GM21576 (cell line): Measurements from ENCODE around the gene SMIM29.

Source experiments
- ATAC-seq: cut with Tn5 transposase; IDR thresholded peaks from one replicate; pipeline ENCODE4 v1.9.1; 2021; ENCODE audit warnings: mild to moderate bottlenecking, moderate library complexity; ENCODE audit not compliant: unreplicated experiment

Gene SMIM29

DNA sequence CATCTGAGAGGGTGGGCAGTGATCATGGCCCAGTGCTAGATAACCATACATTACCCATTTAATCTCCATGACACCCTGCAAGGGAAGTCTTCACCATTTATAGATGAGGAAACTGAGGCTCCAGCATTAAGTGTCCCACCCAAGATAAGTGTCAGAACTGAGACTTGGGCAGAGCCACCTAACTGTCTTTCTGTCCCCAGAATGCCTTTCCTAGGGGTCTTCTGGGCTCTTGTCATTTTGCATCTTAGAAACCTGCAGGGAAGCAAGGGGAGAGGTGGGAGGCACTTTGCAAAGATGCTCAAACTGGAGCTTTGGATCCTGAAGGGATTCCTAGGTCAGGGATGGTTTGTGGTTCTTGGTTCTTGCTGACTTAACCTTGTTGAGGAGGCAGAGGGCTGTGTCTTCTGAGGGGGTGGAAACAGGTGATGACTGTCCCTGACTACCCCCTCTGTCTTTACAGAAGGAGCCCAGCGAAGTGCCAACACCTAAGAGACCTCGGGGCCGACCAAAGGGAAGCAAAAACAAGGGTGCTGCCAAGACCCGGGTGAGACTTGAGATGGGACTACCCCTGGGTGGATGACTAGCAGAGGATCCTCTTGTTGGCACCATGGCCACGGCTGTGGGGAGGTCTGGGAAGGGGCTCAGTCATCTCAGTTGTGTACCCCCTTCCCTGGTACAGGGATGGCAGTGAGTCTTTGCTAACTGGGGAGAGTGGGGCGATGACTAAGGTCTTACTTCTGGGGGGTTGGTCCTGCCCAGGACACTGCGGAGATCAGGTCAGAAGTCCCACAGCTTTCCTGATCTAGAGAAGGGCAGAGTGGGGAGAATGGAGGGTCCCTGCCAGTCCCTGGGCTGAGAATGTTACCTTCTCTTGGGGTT is 6.3 kb downstream of the SMIM29 start:
- ATAC-seq, result no peak

DNA sequence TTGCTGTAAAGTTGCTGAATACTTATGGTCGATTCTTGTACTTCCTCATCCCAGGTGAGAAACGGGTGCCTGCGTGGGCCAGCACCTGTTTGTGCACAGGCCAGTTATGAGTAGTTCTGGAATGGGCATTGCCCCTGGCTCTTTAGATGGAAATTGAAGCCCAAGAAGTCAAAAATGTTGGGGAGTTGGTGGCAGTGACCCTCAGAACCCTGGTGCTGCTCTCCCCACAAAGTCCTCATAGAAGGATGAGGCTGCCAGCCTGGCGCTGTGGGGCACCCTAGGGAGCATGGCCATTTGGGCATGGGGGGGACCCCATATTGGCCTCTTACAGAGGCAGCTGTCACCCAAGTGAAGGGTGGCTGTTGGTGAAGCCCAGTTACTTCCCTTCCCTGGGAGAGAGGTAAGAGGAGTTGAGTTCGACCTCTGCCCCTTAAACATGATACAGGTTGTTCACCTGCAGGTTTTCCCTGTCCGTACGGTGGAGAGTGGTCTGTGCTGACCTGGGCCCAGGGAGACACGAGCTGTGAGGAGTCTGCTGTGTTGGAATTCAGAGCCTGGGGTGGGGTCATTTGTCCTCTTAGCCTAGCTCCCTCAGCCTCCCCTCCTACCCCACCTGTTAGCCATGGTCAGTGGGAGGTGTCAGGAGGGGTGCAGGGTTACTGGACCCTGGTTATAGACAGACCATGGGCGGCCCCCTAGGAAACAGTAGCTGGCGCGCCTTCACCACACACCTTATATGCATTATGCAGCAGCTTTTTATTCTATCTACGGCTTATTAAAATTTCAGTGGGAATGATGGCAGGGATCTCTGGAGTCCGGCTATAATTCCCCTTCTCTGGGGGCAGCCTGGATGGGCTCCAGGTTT is 7.2 kb downstream of the SMIM29 start:
- ATAC-seq, result no peak

DNA sequence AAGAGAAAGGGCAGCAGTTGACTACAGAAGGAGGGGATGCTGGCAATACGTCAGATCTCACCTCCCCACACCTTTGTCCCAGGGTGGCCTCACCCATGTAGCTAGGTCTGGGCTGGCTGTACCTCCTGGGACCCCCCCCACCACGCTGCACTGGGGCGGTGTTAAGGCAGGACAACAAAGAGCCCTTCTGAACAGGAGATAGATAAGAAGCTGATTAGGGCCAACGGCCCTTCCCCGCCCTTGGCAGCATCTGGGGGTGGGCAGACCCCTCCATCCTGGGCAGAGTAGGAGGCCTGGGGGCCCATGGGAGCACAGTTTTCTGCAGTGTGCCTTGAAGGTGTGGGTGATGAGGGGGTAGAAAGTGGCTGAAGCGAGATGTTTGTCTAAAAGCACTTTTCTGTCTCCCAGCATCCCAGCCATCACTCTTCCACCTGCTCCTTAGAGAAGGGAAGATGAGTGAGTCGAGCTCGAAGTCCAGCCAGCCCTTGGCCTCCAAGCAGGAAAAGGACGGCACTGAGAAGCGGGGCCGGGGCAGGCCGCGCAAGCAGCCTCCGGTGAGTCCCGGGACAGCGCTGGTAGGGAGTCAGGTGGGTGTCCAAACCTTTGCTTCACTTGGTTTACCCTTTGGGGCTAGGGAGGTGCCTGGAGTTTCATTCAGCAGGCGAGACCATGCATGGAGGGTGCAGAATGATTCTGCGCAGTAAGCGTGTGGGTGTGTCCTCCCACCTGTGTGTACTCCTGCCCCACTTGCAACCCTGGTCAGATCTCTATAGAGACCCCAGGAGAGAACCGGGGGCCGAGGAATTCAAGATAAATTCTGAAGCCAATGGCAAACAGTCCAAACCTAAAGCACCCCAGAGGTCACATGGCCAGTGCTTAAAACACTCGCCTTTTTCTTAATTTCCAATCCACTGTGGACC is 8.2 kb downstream of the SMIM29 start:
- ATAC-seq, result no peak

DNA sequence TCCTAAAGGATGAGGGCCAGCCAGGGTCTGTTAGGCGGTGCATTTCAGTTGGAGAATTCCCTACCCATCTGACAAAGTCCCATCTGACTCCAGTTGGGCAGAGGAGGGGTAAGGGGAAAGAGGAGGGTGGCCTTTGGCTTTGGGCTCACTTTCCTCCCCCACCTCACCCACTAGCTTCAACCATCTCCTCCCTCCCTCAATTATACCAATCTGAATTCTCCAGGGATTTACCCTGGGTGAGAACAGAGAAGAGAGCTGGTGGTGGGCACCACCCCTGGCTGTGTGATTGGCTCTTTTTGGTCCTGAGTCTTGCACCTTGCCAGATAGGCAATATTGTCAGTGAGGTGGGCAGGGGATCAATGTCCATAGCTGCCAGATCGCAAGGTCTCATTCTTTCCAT is 8.9 kb downstream of the SMIM29 start:
- ATAC-seq, result no peak

DNA sequence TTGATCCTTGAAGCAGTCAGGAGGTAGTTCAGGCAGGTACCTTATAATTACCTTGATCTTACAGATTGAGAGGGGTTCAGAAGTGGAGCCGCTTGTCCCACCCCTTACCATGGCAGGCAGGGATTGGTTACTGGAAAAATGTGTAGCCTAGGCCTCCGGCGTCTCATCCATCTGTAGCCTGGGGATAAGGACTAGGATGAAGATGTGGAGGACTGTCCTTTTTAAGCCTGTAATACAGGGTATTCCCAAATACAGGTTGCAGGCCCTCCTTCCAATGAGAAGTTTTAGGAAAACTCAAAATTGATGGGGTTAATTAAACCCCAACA is 9.3 kb downstream of the SMIM29 start:
- ATAC-seq, result no peak

DNA sequence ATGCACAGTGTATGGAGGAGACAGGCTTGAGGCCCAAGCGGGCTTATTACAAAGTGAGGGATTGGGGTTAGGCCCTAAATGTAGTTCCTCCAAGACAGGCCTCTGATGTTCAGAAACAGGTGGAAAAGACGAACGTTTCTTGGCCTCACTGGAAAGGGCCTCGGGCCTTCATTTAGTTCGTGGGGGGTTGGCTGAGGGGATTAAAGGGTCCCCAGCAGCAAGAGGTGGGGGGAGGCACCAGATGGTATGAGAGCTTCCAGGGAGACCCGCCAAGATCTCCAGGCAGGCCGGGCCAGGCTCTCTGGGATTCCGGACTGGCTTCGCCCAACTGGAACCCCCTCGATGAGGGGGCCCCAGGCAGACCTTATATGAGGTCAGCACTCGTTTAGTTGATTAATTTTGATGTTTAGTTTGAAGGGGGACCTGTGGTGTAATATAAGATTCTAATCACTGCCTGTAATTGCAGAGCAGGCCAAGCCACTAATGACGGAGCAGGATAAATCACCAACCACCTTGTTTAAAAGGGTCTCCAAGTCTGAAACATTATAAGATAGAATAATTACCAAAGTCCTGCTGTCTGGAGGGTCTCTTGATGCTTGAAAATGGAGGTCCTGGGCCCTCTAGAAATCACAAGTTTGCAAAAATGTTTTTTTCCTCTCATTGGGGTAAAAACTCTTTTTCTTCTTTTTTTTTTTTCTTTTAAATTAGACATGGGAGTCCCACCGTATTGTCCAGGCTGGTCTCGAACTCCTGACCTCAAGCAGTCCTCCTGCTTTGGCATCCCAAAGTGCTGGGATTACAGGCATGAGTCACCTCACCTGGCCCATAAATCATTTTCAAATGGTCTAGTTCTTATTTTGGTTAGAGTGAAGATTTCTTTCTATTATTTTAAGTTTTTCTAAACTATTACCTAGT is 10.0 kb downstream of the SMIM29 start:
- ATAC-seq, result no peak

DNA sequence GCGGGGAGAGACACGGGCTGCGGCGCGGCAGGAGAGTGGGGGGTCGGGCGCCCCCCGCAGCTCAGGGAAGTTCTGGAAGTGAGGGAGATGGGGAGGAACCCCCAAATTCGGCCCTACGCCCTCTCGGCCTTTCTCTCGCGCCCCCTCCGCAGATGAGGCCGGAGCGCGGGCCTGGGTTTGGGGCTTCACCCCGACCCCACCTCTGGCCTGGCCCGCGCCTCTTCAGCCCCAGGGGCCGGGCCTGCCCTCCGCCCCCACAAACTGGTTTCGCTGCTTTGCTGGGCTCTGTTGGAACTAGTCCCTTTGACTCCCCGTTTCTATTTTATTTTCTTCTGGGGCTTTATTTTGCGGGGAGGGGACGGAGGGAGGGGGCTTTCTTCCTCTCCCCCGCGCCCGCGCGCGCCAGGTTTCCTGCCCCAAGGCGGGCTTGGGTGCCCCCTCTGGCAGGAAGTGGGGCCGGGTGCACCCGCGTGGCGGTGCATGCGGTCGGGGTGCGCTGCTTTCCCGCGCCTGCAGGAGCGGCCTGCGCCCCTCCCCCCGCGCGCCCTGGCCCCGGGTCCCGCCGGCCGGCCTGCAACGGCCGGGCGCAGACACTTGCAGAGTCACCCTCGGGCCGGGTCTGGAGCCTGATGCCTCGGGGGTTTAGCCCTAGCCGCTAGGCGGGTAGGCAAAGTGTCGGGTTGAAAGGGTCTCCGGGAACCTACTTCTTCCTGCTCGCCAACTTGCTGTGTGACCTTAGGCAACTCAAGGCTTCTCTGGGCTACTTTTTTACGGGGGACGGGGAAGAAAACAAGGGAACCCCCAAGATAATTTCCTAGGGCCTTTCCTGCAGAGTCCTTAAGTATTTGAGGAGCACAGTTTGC is 10.9 kb downstream of the SMIM29 start:
- ATAC-seq, result no peak

GRCh38 chr6:34237316-34237721 is 11.5 kb downstream of the SMIM29 start:
- no peak for ATAC-seq

DNA sequence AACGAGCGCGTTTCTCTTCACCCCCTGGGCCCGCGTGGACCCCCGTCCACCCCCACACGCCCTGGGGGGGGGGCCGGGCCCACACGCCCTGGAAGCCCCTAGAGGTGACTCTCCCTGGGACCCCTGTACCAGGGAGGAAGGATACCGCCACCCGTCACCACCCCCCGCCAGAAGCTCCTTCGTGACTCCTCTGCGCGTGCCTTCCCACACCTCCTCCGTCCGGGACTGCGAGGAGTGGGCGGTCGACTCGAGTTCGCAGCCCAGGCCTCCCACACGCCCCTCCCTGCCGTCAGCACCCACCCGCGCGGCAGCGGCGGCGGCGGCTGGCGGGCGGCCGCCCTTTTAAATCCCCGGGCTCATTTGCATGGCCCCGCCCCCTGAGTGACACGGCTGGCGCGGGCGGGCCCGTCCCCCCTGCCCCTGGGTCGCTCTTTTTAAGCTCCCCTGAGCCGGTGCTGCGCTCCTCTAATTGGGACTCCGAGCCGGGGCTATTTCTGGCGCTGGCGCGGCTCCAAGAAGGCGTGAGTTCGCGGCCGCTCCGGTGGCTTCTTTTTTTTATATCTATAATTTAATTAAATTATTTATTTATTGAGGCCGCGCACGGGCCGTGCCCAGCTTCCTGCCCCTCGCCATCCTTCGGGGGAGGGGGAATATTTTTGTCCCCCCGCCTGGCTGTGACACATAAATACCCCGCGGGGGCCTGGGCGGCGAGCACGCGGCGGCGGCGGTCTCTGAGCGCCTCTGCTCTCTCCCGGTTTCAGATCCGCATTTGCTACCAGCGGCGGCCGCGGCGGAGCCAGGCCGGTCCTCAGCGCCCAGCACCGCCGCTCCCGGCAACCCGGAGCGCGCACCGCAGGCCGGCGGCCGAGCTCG is 12.1 kb downstream of the SMIM29 start, which contains the start of gene HMGA1:
Gene HMGA1, plus strand, starts transcription at position 431 of the 873 bp plus-strand sequence. CDS start 3,908 bp downstream, outside the sequence.
- peak; percentile 57 for ATAC-seq

DNA sequence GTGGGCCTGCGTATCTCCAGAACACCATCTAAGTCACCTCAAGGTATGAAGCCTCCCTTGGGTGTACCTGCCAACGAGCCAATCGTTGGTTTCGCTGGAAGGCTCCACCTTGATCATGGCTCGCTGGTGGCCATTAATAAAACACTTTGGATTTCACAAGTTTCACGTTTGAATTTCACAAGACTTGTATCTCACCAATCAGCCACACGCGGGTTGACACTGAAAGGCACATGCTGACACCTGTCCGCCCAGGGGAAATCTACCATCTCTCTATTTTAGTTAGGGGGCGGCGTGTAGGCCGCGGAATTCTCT is 12.7 kb downstream of the SMIM29 start:
- no peak for ATAC-seq

DNA sequence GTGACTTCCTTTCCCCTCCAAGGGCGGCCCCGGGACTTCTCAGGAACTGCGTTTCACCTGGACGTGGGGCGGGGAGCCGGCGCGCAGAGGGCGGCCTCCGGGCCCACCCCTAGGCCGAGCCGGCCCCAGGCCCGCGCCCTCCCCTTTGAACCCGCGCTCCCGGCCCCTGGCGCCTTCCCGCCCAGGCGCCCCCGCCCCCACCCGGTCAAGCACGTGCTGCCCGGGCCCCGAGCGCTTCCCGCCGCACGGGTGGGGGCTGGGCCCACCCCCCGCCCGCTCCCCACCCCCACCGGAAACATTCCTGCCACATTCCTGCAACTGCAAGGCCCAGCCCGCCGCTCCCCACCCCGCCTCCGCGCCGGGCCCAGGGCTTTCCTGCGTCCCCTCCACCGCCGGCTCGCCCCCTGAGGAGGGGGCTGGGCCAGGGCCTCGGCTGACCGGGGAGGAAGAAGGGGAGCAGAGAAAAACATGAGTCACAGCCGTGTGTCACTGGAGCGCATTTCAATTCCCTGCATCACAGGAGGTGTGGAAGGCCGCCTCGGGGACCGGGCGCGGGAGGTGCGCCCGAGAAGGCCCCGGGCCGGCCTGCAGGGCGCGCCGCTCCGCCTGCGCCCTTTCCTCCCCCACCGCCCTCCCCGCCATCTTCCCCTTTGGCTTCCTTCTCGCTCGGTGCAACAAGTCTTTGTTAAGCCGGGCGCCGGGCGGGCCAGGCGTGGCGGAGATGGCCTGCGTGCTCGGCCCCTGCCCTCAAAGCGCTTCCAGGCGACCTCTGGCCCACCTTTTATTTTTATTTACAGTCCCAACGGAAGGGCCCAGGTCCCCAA is 13.3 kb downstream of the SMIM29 start:
- no peak for ATAC-seq

GRCh38 chr6:34234667-34235306 is 14.0 kb downstream of the SMIM29 start:
- ATAC-seq, result no peak

GRCh38 chr6:34233867-34234266 is 14.9 kb downstream of the SMIM29 start:
- ATAC-seq, result no peak

- ATAC-seq, result no peak
Measured at GRCh38 chr6:34232901-34233300, 15.9 kb downstream of the SMIM29 start.

DNA sequence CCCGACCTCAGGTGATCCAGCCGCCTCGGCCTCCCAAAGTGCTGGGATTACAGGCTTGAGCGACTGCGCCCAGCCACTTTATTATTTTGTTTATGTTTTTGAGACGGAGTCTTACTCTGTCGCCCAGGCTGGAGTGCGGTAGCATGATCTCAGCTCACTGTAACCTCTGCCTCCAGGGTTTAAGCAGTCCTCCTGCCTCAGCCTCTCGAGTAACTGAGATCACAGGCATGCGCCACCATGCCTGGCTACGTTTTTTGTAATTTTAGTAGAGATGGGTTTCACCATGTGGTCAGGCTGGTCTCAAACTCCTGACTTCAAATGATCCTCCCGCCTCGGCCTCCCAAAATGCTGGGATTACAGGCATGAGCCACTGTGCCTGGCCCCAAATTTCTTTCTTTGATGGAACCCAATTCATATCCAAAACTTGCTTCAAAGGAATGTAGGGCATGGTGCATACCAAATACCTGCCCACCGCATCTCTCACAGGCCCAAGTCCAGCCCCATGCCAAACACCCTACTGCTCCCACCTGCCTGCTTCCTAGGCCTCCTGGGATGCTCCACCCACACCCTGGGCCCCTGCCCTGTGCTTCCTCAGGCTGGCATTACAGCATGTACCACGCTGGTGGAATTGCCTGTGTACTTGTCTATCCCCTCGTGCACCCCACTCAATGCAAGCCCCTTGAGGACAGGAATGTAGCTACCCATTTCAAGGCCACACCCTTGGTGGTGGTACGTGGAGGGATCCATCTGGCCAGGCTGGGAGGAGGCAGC is 17.1 kb downstream of the SMIM29 start:
- no peak for ATAC-seq
